Ascending aorta (tissue), 2 donors: ENCODE results near the gene AUTS2. TPM values are rescaled to one million over a fixed set of nuclear protein-coding genes. Genes with fewer than 3 reads are reported as not detected.

Source experiments
- DNase-seq, 2 donors: peaks; one replicate each; pipeline ENCODE4 v3.0.0-alpha.2; 2019; ENCODE audit warnings: low spot score in 2 of 2
- H3K27ac ChIP-seq, 2 donors: fragments of 200-600 bp; sonication (generic); one replicate each; pipeline ENCODE4 v1.5.1; 2016 to 2017; ENCODE audit warnings: mild to moderate bottlenecking in 1 of 2
- H3K27me3 ChIP-seq: fragments of 200-600 bp; sonication (generic); one replicate; pipeline ENCODE4 v1.5.1; 2017
- H3K36me3 ChIP-seq, 2 donors: fragments of 200-600 bp; sonication (generic); one replicate each; pipeline ENCODE4 v1.5.1; 2016
- H3K4me1 ChIP-seq, 2 donors: fragments of 200-600 bp; sonication (generic); one replicate each; pipeline ENCODE4 v1.5.1; 2016 to 2017; ENCODE audit warnings: mild to moderate bottlenecking in 1 of 2
- H3K4me3 ChIP-seq, 2 donors: fragments of 200-600 bp; sonication (generic); one replicate each; pipeline ENCODE4 v1.5.1; 2016 to 2017; ENCODE audit warnings: mild to moderate bottlenecking in 1 of 2
- H3K9me3 ChIP-seq, 2 donors: fragments of 200-600 bp; sonication (generic); one replicate each; pipeline ENCODE4 v1.5.1; 2016
- CTCF ChIP-seq, 3 experiments: fragments of 200-600 bp in 2 of 3; fragments of 450-650 bp in 1 of 3; sonication (generic) in 2 of 3; IDR thresholded peaks; one replicate each; pipeline ENCODE4 v1.5.1; 2016 to 2019; ENCODE audit warnings: antibody characterized with exemption in 3 of 3, mild to moderate bottlenecking in 1 of 3, moderate library complexity in 1 of 3
- intact Hi-C: fragments of 100-400 bp; cut with DNase I; formaldehyde crosslinking; loops from one replicate; pipeline ENCODE4 v1.15.1; 2023
- total RNA-seq: library from RNA; depleted of rRNA; stranded (reverse); fragments of >200 nt; gene quantifications from one replicate; pipeline ENCODE4 v1.1.0, GENCODE V29; 2016

The AUTS2 gene
- total RNA-seq, 1 donor from 2014 or later: 90.4 TPM

- Histone ChIP-seq H3K4me3 (no peak overlapping the region), H3K27me3 (no peaks in the 10 kb centered on the region), H3K4me1 (no peaks in the 10 kb centered on the region), H3K9me3 (no peaks in the 10 kb centered on the region), H3K36me3 (no peaks in the 10 kb centered on the region), H3K27ac (no peak overlapping the region)
- intact Hi-C loops: no loop called here
- no peak for DNase-seq
- no peak for TF ChIP-seq CTCF (IDR thresholded peaks at IDR 0.05)
Measured at GRCh38 chr7:70751895-70752294, 1153.6 kb downstream of the AUTS2 start.

GRCh38 chr7:70752794-70753241 is 1154.5 kb downstream of the AUTS2 start:
- no peaks in the 10 kb centered on the region for H3K9me3 ChIP-seq
- no peaks in the 10 kb centered on the region for H3K36me3 ChIP-seq
- no peak for DNase-seq
- H3K27ac ChIP-seq: no peak overlapping the region
- H3K4me3 ChIP-seq: no peak overlapping the region
- TF ChIP-seq CTCF (IDR thresholded peaks at IDR 0.05): no peak
- intact Hi-C loops: no loop called here
- H3K4me1 ChIP-seq: no peaks in the 10 kb centered on the region
- H3K27me3 ChIP-seq: no peaks in the 10 kb centered on the region

GRCh38 chr7:70756789-70757188 is 1158.5 kb downstream of the AUTS2 start:
- Histone ChIP-seq H3K27me3 (no peaks in the 10 kb centered on the region), H3K4me1 (no peaks in the 10 kb centered on the region), H3K36me3 (no peaks in the 10 kb centered on the region), H3K4me3 (no peak overlapping the region), H3K27ac (no peak overlapping the region), H3K9me3 (no peaks in the 10 kb centered on the region)
- TF ChIP-seq CTCF (IDR thresholded peaks at IDR 0.05): no peak
- no peak for DNase-seq
- intact Hi-C loops: no loop called here

- no peak for DNase-seq
- intact Hi-C loops: no loop called here
- Histone ChIP-seq H3K4me3 (no peak overlapping the region), H3K36me3 (no peaks in the 10 kb centered on the region), H3K9me3 (no peaks in the 10 kb centered on the region), H3K27me3 (no peaks in the 10 kb centered on the region), H3K27ac (no peak overlapping the region), H3K4me1 (no peaks in the 10 kb centered on the region)
- no peak for TF ChIP-seq CTCF (IDR thresholded peaks at IDR 0.05)
Measured at GRCh38 chr7:70758646-70759045, 1160.4 kb downstream of the AUTS2 start.

GRCh38 chr7:70759674-70760073 is 1161.4 kb downstream of the AUTS2 start:
- no peak for DNase-seq
- intact Hi-C loops: no loop called here
- no peak overlapping the region for H3K4me3 ChIP-seq
- H3K27ac ChIP-seq: no peak overlapping the region
- no peak for TF ChIP-seq CTCF (IDR thresholded peaks at IDR 0.05)
- H3K9me3 ChIP-seq: no peaks in the 10 kb centered on the region
- H3K36me3 ChIP-seq: no peaks in the 10 kb centered on the region
- no peaks in the 10 kb centered on the region for H3K4me1 ChIP-seq
- no peaks in the 10 kb centered on the region for H3K27me3 ChIP-seq

GRCh38 chr7:70761711-70762328 is 1163.5 kb downstream of the AUTS2 start:
- Histone ChIP-seq H3K4me3 (no peak overlapping the region), H3K27me3 (no peaks in the 10 kb centered on the region), H3K9me3 (no peaks in the 10 kb centered on the region), H3K27ac (no peak overlapping the region), H3K36me3 (peaks cover 11 to 14% of the 10 kb centered on the region in 2 donors), H3K4me1 (no peaks in the 10 kb centered on the region)
- no peak for DNase-seq
- intact Hi-C loops: no loop called here
- TF ChIP-seq CTCF (IDR thresholded peaks at IDR 0.05): no peak
